Measurements from ENCODE around the gene HECTD3. TPM values are rescaled to one million over a fixed set of nuclear protein-coding genes. Genes with fewer than 3 reads are reported as not detected.

The HECTD3 gene
- total RNA-seq, 1 experiment from 2014 or later: 29.5 TPM

DNA sequence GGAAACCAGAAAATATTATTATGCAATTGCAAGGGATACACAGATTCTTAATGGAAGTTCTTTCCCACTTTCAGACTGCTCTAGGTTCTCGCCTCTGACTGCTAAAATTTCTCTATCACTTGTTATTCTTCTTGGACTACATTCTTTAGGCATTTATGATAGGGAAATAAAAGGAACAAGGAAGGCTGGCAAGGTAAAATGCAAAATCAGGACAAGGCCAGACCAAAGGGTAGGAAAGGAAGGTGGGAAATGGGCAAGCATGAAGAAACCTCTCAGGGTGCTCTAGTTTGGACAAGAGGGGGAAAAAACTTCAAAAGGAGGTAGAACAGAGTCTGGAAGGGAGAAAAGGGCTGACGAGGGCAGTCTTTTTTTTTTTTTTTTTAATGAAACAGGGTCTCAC, 27.1 kb upstream of the HECTD3 start:
- DNase-seq (ENCODE audit: low spot score): no peak
- CTCF ChIA-PET: no interaction called here
- no peaks in the 10 kb centered on the region for H3K9me3 ChIP-seq (ENCODE audit: low read depth, low read length, poor library complexity, severe bottlenecking)
- no peak overlapping the region for H3K27ac ChIP-seq (ENCODE audit: low read depth, low read length, poor library complexity, severe bottlenecking)
- no peaks in the 10 kb centered on the region for H3K27me3 ChIP-seq (replicated peaks; ENCODE audit: insufficient read depth, low read depth, low read length, poor library complexity)
- H3K4me3 ChIP-seq (ENCODE audit: low read depth, low read length, poor library complexity, severe bottlenecking): no peak overlapping the region
- no TSS peak for BruUV-seq (replicated peaks)
- TF ChIP-seq CTCF (conservative IDR thresholded peaks at IDR 0.05; ENCODE audit: low read depth, low read length) (no peak), EZH2 (IDR thresholded peaks at IDR 0.05; ENCODE audit: borderline replicate concordance, low read depth, low read length, poor library complexity, severe bottlenecking) (no peak)
- intact Hi-C loops (cut with micrococcal nuclease; ENCODE audit: unreplicated experiment): no loop called here
- H3K36me3 ChIP-seq (ENCODE audit: insufficient read depth, low read length, poor library complexity, severe bottlenecking): no peaks in the 10 kb centered on the region
- POLR2A ChIA-PET (ENCODE audit: low non-redundant PET): no interaction called here
- H3K4me1 ChIP-seq (ENCODE audit: insufficient read depth, low read length, poor library complexity, severe bottlenecking): no peaks in the 10 kb centered on the region

- TF ChIP-seq CTCF (conservative IDR thresholded peaks at IDR 0.05; ENCODE audit: low read depth, low read length): no peak
- no peak for TF ChIP-seq EZH2 (IDR thresholded peaks at IDR 0.05; ENCODE audit: borderline replicate concordance, low read depth, low read length, poor library complexity, severe bottlenecking)
- CTCF ChIA-PET: no interaction called here
- no peak for DNase-seq (ENCODE audit: low spot score)
- POLR2A ChIA-PET (ENCODE audit: low non-redundant PET): no interaction called here
- Histone ChIP-seq H3K36me3 (ENCODE audit: insufficient read depth, low read length, poor library complexity, severe bottlenecking) (no peaks in the 10 kb centered on the region), H3K27ac (ENCODE audit: low read depth, low read length, poor library complexity, severe bottlenecking) (no peak overlapping the region), H3K4me3 (ENCODE audit: low read depth, low read length, poor library complexity, severe bottlenecking) (no peak overlapping the region), H3K27me3 (replicated peaks; ENCODE audit: insufficient read depth, low read depth, low read length, poor library complexity) (no peaks in the 10 kb centered on the region), H3K9me3 (ENCODE audit: low read depth, low read length, poor library complexity, severe bottlenecking) (no peaks in the 10 kb centered on the region), H3K4me1 (ENCODE audit: insufficient read depth, low read length, poor library complexity, severe bottlenecking) (no peaks in the 10 kb centered on the region)
- no TSS peak for BruUV-seq (replicated peaks)
- intact Hi-C loops (cut with micrococcal nuclease; ENCODE audit: unreplicated experiment): no loop called here
These were observed 26.3 kb upstream of the HECTD3 start for GRCh38 chr1:45037456-45037855.

GRCh38 chr1:45035631-45036301, 24.6 kb upstream of the HECTD3 start:
- TF ChIP-seq EZH2 (IDR thresholded peaks at IDR 0.05; ENCODE audit: borderline replicate concordance, low read depth, low read length, poor library complexity, severe bottlenecking) (no peak), CTCF (conservative IDR thresholded peaks at IDR 0.05; ENCODE audit: low read depth, low read length) (no peak)
- ChIA-PET CTCF (no interaction called here), POLR2A (ENCODE audit: low non-redundant PET) (no interaction called here)
- Histone ChIP-seq H3K9me3 (ENCODE audit: low read depth, low read length, poor library complexity, severe bottlenecking) (no peaks in the 10 kb centered on the region), H3K4me1 (ENCODE audit: insufficient read depth, low read length, poor library complexity, severe bottlenecking) (no peaks in the 10 kb centered on the region), H3K27ac (ENCODE audit: low read depth, low read length, poor library complexity, severe bottlenecking) (no peak overlapping the region), H3K4me3 (ENCODE audit: low read depth, low read length, poor library complexity, severe bottlenecking) (no peak overlapping the region), H3K27me3 (replicated peaks; ENCODE audit: insufficient read depth, low read depth, low read length, poor library complexity) (no peaks in the 10 kb centered on the region), H3K36me3 (ENCODE audit: insufficient read depth, low read length, poor library complexity, severe bottlenecking) (no peaks in the 10 kb centered on the region)
- no peak for DNase-seq (ENCODE audit: low spot score)
- intact Hi-C loops (cut with micrococcal nuclease; ENCODE audit: unreplicated experiment): no loop called here
- no TSS peak for BruUV-seq (replicated peaks)

Measured in A673 (cell line).